Skin of body (tissue), 2 donors: ENCODE data around the gene ERLEC1. TPM values are rescaled to one million over a fixed set of nuclear protein-coding genes. Genes with fewer than 3 reads are reported as not detected.
"Not testable (repeated sequence)": the region's sequence is repeated elsewhere in the genome, so short reads cannot be mapped to it uniquely, and the experiment has no call there.

ENCODE experiments used
- DNase-seq: peaks from one replicate; lab custom pipeline; 2025; lab: John Stamatoyannopoulos, UW
- total RNA-seq: library from RNA; depleted of rRNA; stranded (reverse); fragments of >200 nt; gene quantifications from one replicate; pipeline ENCODE4 v1.2.3, GENCODE V29; 2014

Gene ERLEC1
- total RNA-seq, 1 donor from 2014 or later = 50.9 TPM

DNA sequence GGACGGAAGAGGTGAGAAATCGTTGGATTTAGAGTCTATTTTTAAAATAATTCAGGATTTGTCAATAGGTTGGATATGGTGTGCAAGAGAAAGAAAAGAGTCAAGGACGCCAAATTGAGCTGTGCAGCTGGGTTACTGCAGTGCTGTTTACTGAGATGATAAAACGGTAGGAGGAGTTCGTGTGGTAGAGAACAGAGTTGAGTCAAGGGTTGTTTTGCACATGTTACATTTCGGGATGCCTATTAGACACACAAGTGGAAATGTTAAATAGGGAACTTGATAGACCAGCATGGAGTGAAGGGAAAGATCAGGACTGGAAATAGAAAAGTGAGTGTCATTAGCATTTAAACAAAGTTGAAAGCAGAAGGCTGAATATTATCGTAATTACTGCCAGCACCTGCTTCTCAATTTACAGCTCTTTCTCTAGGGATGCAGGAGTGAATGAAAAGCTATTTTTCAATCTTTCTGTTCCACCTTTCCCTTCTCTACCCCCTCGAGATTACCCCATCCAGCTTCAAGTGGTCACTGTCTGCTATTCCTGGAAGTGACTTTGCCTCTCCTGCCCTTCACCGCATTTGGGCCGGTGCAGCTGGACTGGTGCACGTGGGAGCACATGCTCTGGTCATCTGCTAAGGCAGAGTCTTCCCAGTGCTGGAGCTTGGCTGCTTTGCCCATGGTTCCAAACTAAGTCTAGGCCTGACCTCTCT lies 42.6 kb downstream of the ERLEC1 start:
- DNase-seq = no peak

DNA sequence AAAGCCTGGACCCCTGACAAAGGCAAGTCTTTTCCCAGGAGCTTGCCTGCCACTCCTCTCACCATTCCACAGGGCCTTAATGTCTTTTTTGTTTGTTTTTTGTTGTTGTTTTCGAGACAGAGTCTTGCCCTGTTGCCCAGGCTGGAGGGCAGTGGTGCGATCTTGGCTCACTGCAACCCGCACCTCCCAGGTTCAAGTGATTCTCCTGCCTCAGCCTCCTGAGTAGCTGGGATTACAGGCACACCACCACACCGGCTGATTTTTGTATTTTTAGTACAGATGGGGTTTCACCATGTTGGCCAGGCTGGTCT lies 43.1 kb downstream of the ERLEC1 start:
- DNase-seq = not testable (repeated sequence)

DNA sequence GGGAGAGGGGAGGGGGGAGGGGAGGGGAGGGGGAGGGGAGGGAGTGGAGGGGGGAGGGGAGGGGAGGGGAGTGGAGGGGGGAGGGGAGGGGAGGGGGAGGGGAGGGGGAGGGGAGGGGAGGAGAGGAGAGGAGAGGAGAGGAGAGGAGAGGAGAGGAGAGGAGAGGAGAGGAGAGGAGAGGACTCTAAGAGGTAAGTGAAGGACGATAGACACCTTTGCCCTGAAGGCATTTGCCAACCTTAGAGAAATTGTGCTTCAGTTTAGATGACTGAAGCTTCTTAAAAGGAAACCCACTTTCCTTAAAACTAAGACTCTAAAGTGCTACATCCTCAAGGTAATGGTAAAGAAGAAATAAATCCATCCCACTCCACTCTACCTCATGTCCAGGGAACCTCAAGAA lies 53.7 kb downstream of the ERLEC1 start:
- DNase-seq = no peak

DNA sequence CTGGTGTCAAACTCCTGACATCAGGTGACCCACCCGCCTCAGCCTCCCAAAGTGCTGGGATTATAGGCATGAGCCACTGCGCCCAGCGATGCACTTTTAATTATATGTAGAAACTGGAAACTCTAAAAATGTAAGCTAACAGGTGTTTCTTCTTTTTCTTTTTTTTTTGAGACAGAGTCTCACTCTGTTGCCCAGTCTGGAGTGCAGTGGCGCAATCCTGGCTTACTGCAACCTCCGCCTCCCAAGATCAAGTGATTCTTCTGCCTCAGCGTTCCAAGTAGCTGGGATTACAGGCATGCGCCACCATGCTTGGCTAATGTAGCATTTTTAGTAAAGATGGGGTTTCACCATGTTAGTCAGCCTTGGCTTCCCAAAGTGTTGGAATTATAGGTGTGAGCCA lies 54.8 kb downstream of the ERLEC1 start:
- DNase-seq = not testable (repeated sequence)

DNA sequence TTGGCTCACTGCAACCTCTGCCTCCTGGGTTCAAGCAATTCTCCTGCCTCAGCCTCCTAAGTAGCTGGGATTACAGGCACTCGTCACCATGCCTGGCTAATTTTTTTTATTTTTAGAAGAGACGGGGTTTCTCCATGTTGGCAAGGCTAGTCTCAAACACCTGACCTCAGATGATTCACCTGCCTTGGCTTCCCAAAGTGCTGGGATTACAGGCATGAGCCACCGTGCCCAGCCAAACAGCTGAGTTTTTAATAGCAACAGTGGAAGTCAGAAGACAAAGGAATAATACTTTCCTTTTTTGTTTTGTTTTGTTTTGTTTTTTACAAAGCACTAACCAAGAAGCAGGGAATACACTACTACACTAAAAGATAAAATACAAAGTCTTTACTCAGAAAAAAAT lies 56.0 kb downstream of the ERLEC1 start:
- DNase-seq = no peak

DNA sequence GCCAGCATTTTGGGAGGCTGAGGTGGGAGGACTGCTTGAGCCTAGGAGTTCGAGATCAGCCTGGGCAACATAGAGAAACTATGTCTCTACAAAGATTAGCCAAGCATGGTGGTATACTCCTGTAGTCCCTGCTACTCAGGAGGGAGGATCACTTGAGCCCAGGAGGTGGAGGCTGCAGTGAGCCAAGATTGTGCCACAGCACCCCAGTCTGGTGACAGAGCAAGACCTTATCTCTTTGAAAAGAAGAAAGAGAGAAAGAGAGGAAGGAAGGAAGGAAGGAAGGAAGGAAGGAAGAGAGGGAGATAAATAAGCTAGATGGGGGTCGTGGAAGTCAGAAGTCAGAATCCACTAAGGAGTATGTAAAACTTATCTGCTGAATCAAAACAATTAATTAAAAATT lies 56.8 kb downstream of the ERLEC1 start:
- no peak for DNase-seq

DNA sequence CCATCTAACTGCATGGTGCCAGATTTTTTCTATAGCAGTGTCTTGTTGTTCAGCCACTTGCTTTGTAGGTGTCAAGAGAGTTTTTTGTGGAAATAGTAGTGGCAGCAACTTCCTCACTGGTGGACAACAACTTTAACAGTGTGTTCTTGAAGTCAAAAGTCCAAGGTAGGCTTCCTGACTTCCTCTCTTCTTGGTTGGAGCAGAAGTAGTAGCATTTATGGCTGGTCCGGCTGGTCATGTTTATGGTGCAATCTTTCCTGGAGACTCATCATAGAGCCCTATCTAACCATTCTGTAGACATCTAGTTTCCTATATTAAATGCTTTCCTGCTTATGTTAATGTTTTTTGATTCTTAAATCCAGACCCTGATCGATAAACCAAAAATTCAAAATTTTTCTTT lies 61.2 kb downstream of the ERLEC1 start:
- no peak for DNase-seq

DNA sequence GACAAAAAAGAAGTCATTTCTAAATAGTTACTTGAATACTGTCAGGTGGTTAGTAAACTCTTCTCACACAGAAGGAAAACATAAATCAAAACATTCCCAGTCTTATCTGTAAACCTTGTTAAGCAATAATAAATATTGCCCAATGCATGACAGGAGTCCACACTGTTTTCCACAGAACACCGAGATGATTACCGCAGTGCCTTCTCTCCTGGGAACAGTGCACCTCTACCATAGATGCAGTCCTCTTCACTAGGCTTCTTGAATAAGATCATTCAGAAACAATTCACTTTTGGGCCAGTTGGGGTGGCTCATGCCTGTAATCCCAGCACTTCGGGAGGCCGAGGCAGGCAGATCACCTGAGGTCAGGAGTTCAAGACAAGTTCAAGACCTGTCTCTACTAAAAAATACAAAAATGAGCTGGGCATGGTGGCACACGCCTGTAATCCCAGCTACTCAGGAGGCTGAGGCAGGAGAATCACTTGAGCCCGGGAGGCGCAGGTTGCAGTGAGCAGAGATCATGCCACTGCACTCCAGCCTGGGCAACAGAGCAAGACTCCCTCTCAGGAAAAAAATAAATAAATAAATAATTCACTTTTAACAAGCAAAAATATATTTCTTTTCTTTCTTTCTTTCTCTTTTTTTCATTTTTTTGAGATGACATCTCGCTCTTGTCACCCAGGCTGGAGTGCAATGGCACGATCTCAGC lies 64.4 kb downstream of the ERLEC1 start:
- not testable (repeated sequence) for DNase-seq

DNA sequence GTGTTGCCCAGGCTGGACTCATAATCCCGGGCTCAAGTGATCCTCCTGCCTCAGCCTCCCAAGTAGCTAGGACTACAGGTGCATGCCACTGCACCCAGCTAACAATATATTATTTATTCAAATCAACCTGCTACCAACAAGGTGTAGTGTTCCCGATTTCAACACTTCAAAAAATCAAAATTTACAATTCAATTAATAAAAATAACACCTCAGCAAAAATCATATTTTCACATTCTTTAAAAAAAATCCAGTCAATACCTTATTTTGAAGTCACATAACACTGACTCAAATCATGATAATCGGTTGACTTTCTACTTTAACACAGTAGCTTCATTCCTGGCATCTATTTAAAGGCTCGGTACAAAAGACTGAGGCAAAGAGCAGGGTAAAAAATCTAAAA lies 65.7 kb downstream of the ERLEC1 start:
- no peak for DNase-seq

DNA sequence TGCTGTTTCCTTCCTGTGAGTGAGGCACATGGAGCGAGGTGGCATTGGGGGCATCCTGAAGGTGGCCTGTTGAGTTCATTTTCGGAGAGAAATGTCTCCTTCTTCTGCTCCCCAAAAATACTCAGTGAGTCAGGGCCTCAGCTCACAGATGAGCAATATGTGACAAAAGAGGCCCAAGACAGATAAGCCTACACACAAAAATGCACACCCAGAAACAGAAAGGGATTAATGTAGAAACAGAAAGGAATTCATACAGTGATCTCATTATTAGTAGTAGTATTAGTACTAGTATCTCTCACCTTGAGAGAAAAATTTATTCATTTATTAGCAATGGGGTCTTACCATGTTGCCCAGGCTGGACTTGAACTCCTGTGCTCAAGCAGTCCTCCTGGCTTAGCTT lies 67.8 kb downstream of the ERLEC1 start:
- no peak for DNase-seq

DNA sequence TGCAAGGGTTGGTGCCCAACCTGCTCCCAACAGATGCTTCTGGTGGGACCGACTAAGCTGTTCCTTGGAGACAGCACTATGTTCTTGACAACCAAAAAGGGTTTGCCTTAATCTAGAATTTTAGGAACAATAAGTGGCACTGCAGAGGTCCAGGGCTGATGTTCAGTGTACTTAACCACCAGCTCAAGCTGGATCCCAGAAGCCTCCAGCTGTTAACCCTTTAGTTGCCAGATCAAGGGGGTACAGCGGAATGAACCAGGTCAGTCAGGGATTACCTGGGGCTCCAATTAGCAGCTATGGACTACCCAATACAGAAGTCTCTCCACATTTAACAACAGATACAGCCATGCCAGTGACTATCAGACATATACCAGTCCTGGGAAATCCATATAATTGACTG lies 69.4 kb downstream of the ERLEC1 start:
- no peak for DNase-seq

DNA sequence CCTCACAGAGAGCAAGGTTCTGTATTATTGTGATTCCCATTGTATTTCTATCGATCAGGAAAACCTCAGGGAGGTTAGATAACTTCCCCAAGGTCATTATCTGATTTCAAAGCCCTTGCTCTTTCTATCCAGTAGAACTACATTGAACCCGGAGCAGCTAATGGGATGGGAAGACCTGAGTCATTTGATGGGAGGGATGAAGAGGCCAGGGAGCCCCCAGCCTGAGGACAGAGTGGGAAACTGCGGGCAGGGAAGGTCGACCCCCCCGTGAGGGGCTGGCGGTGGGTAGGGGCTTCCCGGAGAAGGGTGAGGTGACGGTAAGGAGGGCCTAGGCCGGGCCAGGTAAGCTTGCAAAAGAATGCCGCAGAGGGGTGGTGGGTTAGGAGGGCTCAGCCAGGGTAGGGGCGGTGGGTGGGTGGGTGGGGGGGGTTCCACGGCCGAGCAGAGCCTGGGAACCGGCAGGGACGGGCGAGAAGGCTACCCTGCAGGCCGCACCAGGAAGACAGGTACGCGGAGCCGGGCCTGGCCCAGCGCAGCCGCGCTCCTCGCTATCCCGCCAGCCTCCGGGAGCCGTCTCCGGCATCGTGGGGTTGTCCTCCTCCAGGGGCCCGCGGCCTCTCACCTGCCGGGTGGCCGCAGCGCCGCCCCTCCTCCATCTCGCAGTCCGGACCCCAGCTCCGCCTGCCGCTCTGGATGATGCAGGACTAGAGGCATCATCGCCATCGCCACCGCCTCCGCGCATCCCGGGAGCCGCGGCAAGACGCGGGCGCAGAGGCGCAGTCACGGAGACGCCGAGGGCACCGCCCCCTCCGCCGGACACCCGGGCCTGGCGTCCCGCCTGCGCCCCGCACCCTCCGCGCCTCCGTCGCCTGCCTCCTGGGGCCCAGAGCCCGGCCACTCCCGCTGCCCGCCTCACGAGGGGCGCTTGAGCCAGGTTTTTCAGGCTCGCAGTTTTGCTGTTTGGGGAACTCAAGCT lies 72.7 kb downstream of the ERLEC1 start, which contains the start of gene GPR75:
TSS of gene GPR75 (minus strand) at position 762 of the 976 bp plus-strand sequence. CDS start 5,211 bp downstream, outside the sequence.
- no peak for DNase-seq

DNA sequence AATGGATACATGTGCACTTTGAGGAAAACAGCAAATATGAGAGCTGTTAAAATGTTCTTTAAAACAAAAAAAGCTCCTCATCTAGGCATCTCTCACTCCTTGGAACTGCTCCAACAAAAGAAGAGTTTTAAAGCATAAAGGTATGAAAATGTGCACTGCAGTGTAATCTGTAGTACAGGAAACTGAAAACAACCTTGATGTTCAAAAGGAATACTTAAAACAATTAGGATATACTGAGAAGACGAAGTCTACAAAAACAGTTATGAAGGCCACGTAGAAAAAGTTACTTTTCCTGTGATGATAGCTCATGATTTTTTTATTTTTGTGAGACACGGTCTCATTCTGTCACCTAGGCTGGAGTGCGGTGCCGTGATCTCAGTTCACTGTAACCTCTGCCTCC lies 75.0 kb downstream of the ERLEC1 start:
- no peak for DNase-seq

DNA sequence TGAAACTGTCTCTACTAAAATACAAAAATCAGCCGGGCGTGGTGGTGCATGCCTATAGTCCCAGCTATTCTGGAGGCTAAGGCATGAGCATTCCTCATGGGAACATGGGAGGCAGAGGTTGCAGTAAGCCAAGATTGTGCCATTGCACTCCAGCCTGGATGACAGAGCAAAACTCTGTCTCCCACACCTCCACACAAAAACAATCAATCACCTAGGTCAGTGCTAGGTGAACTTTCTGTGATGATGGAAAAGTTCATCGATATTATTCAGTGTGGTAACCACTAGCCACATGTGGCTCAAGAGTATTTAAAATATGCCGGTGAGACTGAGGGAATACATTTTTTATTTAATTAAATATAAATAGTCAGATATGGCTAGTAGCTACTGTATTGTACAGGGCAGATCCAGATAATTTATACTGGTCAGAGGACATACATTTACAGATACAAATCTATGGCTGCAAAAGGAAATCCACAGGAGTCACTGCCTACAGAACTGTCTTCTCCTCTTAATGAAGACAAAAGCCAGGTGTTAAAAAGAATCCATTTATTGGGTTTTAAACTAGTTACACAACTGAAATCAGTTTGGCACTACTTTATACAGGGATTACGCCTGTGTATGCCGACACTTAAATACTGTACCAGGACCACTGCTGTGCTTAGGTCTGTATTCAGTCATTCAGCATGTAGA lies 76.8 kb downstream of the ERLEC1 start:
- DNase-seq = no peak

DNA sequence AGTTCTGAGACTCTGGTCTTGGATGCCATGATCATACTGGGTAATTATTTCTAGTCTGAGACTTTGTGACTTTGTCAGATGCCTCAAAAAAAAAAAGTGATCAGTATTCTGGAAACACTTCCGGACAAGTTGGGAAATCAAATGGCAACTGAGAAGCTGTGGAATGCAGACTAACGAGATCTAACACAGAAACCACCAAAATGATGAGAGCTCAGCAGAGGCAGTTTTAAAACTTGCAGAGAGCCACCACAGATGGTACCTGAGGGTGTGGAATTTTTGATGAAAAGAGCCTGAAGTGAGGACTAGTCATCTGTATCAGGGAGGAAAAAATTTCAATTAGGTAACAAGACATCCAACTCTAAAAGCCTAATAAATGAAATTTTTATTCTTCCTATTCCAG lies 78.4 kb downstream of the ERLEC1 start:
- DNase-seq = no peak

DNA sequence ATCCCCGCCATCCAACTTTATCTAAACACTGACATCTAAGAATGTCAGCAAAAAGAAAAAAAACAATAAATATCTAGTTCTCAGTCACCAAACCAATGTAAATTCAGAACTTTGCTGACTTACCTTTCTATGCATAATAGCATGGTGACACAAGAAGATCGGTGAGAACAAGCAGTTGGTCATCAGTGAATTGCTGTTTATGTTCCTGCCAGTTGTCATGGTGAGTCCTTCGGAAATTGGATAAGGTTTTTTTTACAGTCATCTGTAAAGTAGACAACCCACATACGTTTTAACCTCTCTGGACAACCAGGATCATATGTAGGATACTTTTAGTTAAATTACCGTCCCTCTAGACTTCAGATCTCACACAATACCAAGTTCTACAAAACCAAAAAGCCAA lies 79.1 kb downstream of the ERLEC1 start:
- no peak for DNase-seq

DNA sequence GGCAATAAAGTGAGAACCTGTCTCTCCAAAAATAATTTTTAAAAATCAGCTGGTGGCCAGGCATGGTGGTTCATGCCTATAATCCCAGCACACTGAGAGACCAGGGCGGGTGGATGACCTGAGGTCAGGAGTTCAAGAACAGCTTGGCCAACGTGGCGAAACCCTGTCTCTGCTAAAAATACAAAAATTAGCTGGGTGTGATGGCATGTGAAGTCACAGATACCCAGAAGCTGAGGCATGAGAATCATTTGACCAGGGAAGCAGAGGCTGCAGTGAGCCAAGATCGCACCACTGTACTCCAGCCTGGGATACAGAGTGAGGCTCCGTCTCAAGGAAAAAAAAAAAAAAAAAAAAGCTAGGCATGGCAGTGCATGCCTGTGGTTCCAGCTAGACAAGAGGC lies 80.3 kb downstream of the ERLEC1 start:
- DNase-seq = no peak

DNA sequence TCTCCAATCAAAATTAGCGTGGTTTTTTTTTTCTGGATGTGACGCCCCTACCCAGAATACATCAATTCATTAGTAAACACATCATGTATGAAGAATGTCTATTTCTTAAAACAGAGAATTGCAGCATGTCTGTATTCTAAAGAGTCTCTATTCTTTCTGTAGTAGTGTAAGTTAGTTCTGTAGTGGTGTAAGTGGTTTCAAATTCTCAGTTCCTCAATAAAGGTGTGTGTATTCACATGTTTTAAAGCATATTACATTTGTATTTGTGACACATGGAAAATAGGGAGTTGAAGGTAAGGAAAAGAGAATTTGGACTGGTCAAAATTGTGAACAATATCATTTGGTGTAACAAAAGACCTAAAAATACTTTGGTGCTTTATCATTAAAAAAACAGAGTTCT lies 80.9 kb downstream of the ERLEC1 start:
- no peak for DNase-seq
